CD8-positive, alpha-beta memory T cell (primary cell): ENCODE data around the gene TREML1. TPM values are rescaled to one million over a fixed set of nuclear protein-coding genes. Genes with fewer than 3 reads are reported as not detected.

ENCODE experiments used
- CTCF ChIA-PET: fragments of 350-600 bp; sonication (Branson Sonifier 250); formaldehyde crosslinking; loops from one replicate; lab custom pipeline; 2021; ENCODE audit warnings: antibody characterized with exemption; lab: Charles Lee
- POLR2A ChIA-PET: fragments of 350-600 bp; sonication (Branson Sonifier 250); formaldehyde crosslinking; loops from one replicate; lab custom pipeline; 2021; ENCODE audit warnings: antibody characterized with exemption; lab: Charles Lee
- DNase-seq, 5 donors: peaks; one replicate each; pipeline versions ENCODE4 v3.0.0 to v3.0.0-alpha.2; 2020 to 2022; ENCODE audit warnings: mixed read lengths in 1 of 5
- H3K27ac ChIP-seq: one replicate; pipeline ENCODE4 v1.7.0; 2013; ENCODE audit warnings: low read depth, mild to moderate bottlenecking, low read length, moderate library complexity
- H3K27me3 ChIP-seq: 2 replicates; pipeline ENCODE4 v1.7.0; 2013; ENCODE audit warnings: low read length, mild to moderate bottlenecking; ENCODE audit not compliant: insufficient read depth, poor library complexity, severe bottlenecking
- H3K36me3 ChIP-seq: 2 replicates; pipeline ENCODE4 v1.7.0; 2013; ENCODE audit warnings: mild to moderate bottlenecking, low read length, moderate library complexity; ENCODE audit not compliant: insufficient read depth
- H3K4me1 ChIP-seq: 2 replicates; pipeline ENCODE4 v1.7.0; 2013; ENCODE audit warnings: mild to moderate bottlenecking, low read length, moderate library complexity; ENCODE audit not compliant: insufficient read depth
- H3K4me3 ChIP-seq: 2 replicates; pipeline ENCODE4 v1.7.0; 2013; ENCODE audit warnings: mild to moderate bottlenecking, low read length
- H3K9me3 ChIP-seq: 2 replicates; pipeline ENCODE4 v1.7.0; 2013; ENCODE audit warnings: mild to moderate bottlenecking, low read length
- H3K27ac Mint-ChIP-seq, 8 donors: one replicate each; pipeline ENCODE4 v1.8.0; 2020 to 2021; ENCODE audit warnings: mixed read lengths in 8 of 8, mild to moderate bottlenecking in 6 of 8, inconsistent platforms in 3 of 8, moderate library complexity in 3 of 8
- H3K27me3 Mint-ChIP-seq, 2 donors: one replicate each; pipeline ENCODE4 v1.8.0; 2020 to 2021; ENCODE audit warnings: mixed read lengths in 2 of 2, mild to moderate bottlenecking in 1 of 2, moderate library complexity in 1 of 2
- H3K36me3 Mint-ChIP-seq, 3 donors: one replicate each; pipeline ENCODE4 v1.8.0; 2020 to 2021; ENCODE audit warnings: mixed read lengths in 3 of 3, inconsistent platforms in 1 of 3, mild to moderate bottlenecking in 1 of 3
- H3K4me1 Mint-ChIP-seq, 3 donors: one replicate each; pipeline ENCODE4 v1.8.0; 2020 to 2021; ENCODE audit warnings: mixed read lengths in 3 of 3, inconsistent platforms in 1 of 3, mild to moderate bottlenecking in 1 of 3
- H3K4me3 Mint-ChIP-seq, 7 donors: one replicate each; pipeline ENCODE4 v1.8.0; 2020 to 2021; ENCODE audit warnings: mixed read lengths in 7 of 7, mild to moderate bottlenecking in 6 of 7, moderate library complexity in 4 of 7, inconsistent platforms in 2 of 7
- H3K9me3 Mint-ChIP-seq, 5 donors: one replicate each; pipeline ENCODE4 v1.8.0; 2020 to 2022; ENCODE audit warnings: mixed read lengths in 5 of 5, mild to moderate bottlenecking in 3 of 5, moderate library complexity in 2 of 5, inconsistent platforms in 1 of 5
- polyA plus RNA-seq: library from polyadenylated mRNA; unstranded; fragments of 300-500 nt; fragmentation: Illumina TruSeq; gene quantifications from one replicate; pipeline ENCODE4 v1.2.3, GENCODE V29; 2021
- total RNA-seq, 2 experiments: library from RNA; stranded (reverse); gene quantifications; one replicate each; pipeline ENCODE4 v1.2.3, GENCODE V29; 2021

Gene TREML1
- total and polyA plus RNA-seq, 3 experiments from 2014 or later = not detected

DNA sequence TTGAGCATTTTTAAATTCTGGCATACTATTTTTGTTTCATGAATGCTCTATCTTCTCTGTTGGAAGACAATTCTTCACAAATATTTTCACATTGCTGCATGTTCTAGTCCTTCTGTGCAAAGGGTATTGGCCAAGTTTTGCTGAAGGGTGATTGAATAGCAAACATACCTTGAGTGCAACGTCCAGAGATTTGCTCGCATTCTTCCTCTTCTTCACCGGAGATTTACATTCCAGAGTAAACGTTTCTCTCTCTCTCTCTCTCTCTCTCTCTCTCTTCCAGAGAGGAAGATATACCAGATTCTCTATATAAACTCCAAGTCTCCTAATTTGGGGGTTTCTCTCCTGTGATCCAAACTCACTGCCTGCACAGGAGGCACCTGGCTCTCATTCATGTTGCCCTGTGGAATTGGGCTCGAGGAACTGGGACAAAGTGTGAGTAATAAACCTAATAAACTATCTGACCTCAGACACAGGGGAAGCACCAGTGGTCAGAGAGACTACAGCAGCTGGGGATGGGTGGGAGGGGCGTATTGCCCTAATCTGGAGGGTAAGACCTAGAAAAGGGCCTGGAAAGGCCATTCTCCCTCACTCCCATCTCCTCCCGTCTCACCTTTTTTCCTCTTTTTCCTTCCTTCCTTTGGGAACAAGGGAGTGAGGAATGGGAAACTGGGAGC, 1.1 kb upstream of the TREML1 start:
- DNase-seq = no peak
- Mint-ChIP-seq H3K9me3 (no peaks in the 10 kb centered on the region), H3K27ac (no peak overlapping the region), H3K27me3 (peaks cover 8 to 12% of the 10 kb centered on the region in 2 donors), H3K4me1 (no peaks in the 10 kb centered on the region), H3K4me3 (no peak overlapping the region), H3K36me3 (peaks cover 0 to 2% (median 0%) of the 10 kb centered on the region in 3 donors)
- ChIA-PET CTCF (no interaction called here), POLR2A (no interaction called here)
- H3K9me3 ChIP-seq = no peaks in the 10 kb centered on the region
- no peak overlapping the region for H3K27ac ChIP-seq
- no peak overlapping the region for H3K4me3 ChIP-seq
- no peaks in the 10 kb centered on the region for H3K36me3 ChIP-seq
- H3K4me1 ChIP-seq = no peaks in the 10 kb centered on the region
- no peaks in the 10 kb centered on the region for H3K27me3 ChIP-seq

DNA sequence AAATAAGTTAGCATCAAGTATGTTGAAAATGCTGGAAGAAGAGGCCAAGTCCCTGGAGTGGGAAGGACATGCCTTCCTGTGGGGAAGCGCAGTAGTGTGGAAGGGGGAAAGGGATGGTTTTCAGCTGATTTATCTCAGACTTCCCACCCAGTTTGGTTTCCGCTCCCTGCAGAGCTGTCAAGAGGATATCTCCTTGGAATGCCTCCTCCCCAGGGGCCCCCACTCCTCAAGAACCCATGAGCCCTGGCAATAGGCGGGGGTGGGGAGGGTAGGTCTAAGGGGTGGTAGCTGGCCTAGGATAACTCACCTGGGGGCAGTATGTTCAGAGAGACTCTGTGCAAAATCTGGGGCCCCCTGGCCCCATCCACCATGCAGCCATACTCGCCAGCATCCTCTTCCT, 696 bp downstream of the TREML1 start:
- Histone ChIP-seq H3K27me3 (no peaks in the 10 kb centered on the region), H3K4me1 (no peaks in the 10 kb centered on the region), H3K27ac (no peak overlapping the region), H3K4me3 (no peak overlapping the region), H3K36me3 (no peaks in the 10 kb centered on the region), H3K9me3 (no peaks in the 10 kb centered on the region)
- Mint-ChIP-seq H3K27ac (no peak overlapping the region), H3K4me1 (no peaks in the 10 kb centered on the region), H3K27me3 (peaks cover 5 to 6% of the 10 kb centered on the region in 2 donors), H3K4me3 (no peak overlapping the region), H3K9me3 (no peaks in the 10 kb centered on the region), H3K36me3 (peaks cover 0 to 7% (median 4%) of the 10 kb centered on the region in 3 donors)
- ChIA-PET POLR2A (no interaction called here), CTCF (no interaction called here)
- no peak for DNase-seq

DNA sequence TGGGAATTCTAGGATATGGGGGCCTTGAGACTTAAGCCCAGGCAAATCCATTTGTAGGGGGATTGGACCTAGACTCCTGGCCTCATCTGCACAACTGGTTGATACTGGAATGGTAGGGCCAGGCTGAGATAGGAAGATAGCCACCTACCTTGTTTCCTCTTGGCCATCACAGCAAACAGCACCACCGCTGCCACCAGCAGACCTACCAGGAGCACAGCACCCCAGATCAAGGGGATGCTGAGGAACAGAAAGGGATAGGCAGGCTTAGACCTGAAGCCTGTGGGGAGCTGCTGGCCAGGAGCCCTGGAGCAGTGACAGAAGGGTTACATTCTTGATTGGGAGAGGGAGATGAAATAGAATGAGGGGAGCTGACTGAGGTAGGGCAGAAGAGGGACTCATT, 3.5 kb downstream of the TREML1 start:
- POLR2A ChIA-PET = no interaction called here

DNA sequence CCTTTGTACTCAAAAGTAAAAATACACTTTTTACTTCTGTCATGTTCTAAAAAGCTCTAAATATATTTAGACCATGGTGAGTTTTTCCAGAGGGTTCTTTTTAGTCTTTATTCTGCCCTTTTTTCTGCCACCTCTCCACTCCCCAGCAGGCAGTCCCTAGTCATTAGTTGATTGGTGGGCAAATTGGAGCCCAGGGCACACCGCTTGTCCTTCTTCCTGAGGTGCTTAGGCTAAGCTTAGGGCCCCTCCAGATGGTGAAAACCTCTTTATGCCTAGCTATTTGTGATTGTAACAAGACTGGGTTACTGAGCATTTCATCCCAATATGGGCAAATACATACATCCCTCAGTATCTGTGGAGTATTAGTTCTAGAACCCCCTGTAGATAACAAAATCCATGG, 6.2 kb downstream of the TREML1 start:
- Histone ChIP-seq H3K4me3 (no peak overlapping the region), H3K27me3 (no peaks in the 10 kb centered on the region), H3K27ac (no peak overlapping the region), H3K36me3 (no peaks in the 10 kb centered on the region), H3K9me3 (no peaks in the 10 kb centered on the region), H3K4me1 (peaks cover 10% of the 10 kb centered on the region)
- CTCF ChIA-PET = no interaction called here
- Mint-ChIP-seq H3K27ac (peak overlapping the region in 1 of 8 donors; percentile 52), H3K4me1 (peaks cover 8 to 11% (median 10%) of the 10 kb centered on the region in 3 donors), H3K9me3 (no peaks in the 10 kb centered on the region), H3K27me3 (no peaks in the 10 kb centered on the region), H3K36me3 (peaks cover 11 to 26% (median 21%) of the 10 kb centered on the region in 3 donors), H3K4me3 (peak overlapping the region in 1 of 7 donors; percentile 1)
- POLR2A ChIA-PET = no interaction called here
- DNase-seq = no peak

More for the DNA sequence above, 3.5 kb downstream of the TREML1 start:
- Mint-ChIP-seq H3K4me1 (peaks cover 8 to 11% (median 10%) of the 10 kb centered on the region in 3 donors), H3K27me3 (peaks cover 0 to 2% of the 10 kb centered on the region in 2 donors), H3K4me3 (no peak overlapping the region), H3K9me3 (no peaks in the 10 kb centered on the region), H3K27ac (no peak overlapping the region), H3K36me3 (peaks cover 9 to 21% (median 9%) of the 10 kb centered on the region in 3 donors)
- no peak for DNase-seq
- no peak overlapping the region for H3K27ac ChIP-seq
- H3K36me3 ChIP-seq = no peaks in the 10 kb centered on the region
- H3K4me1 ChIP-seq = peaks cover 10% of the 10 kb centered on the region
- no peaks in the 10 kb centered on the region for H3K27me3 ChIP-seq
- CTCF ChIA-PET = no interaction called here
- no peak overlapping the region for H3K4me3 ChIP-seq
- no peaks in the 10 kb centered on the region for H3K9me3 ChIP-seq

DNA sequence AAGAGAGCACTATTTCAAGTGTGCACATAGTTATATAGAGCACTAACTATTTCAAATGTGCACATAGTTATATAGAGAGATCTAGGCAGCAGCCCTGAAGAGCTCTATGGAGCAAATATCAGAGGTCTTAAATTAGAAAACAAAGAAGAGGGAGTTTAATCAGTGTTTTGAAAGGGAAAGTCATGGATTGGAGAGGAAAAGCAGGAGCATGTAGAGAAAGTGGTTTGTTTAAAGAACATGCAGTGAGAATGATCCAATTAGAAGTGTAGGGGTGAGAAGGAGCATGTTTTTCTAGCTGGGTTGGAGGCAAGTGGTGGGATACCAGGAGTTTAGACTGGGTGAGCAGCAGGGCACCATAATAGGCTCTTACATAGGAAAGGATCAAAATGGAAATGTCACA, 17.2 kb downstream of the TREML1 start:
- H3K27ac Mint-ChIP-seq = no peak overlapping the region
- no peaks in the 10 kb centered on the region for H3K27me3 ChIP-seq
- ChIA-PET CTCF (no interaction called here), POLR2A (interaction anchor here (0.5 to 0.8 kb wide), 2 partner anchors 9 to 26 kb away, joined by 3 read pairs; no protein-coding TSS in a partner anchor)
- no peak overlapping the region for H3K4me3 Mint-ChIP-seq
- DNase-seq = no peak
- no peaks in the 10 kb centered on the region for H3K4me1 ChIP-seq
- no peaks in the 10 kb centered on the region for H3K27me3 Mint-ChIP-seq
- no peaks in the 10 kb centered on the region for H3K9me3 Mint-ChIP-seq
- no peak overlapping the region for H3K4me3 ChIP-seq
- H3K36me3 ChIP-seq = no peaks in the 10 kb centered on the region
- H3K36me3 Mint-ChIP-seq = peaks cover 19 to 37% (median 30%) of the 10 kb centered on the region in 3 donors
- no peaks in the 10 kb centered on the region for H3K4me1 Mint-ChIP-seq
- H3K27ac ChIP-seq = no peak overlapping the region
- H3K9me3 ChIP-seq = no peaks in the 10 kb centered on the region

DNA sequence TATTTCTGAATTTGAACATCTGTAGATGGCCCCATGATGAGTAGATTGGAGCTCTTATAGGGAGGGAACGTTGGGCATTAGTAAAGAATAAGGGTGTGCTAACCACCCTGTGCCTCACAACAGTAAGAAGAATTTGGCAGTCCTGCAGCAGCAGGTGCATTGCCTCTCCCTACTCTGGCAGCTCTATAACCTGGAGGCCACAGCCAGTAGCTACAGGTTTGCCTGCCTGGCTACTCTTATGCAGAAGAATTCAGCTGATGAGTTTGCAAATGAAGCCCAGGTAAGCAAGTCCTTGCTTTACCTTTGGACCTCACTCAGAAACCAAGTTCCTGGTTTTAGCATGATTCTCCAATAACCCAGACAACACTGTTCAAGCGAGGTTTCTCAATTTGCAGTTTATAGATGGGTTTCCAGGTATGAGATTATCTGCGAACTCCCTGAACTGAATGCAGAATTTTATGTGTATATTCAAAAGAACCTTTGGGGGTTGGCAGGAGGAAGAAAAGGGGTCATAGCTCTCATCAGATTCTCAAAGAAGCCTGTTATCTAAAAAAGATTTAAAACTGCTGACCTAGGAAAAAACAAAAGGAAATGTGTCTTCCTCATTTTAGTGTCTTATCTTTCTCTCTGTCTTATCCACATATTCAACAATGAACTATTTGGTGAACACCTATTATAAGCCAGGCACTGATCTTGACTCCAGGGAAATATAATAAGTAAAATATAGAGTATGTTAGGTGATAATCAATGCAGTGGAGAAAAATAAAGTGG, 18.9 kb downstream of the TREML1 start:
- no peaks in the 10 kb centered on the region for H3K4me1 Mint-ChIP-seq
- H3K9me3 Mint-ChIP-seq = no peaks in the 10 kb centered on the region
- Histone ChIP-seq H3K9me3 (no peaks in the 10 kb centered on the region), H3K4me3 (no peak overlapping the region), H3K4me1 (no peaks in the 10 kb centered on the region), H3K27ac (no peak overlapping the region), H3K36me3 (no peaks in the 10 kb centered on the region), H3K27me3 (no peaks in the 10 kb centered on the region)
- POLR2A ChIA-PET = no interaction called here
- CTCF ChIA-PET = no interaction called here
- no peak overlapping the region for H3K4me3 Mint-ChIP-seq
- no peaks in the 10 kb centered on the region for H3K27me3 Mint-ChIP-seq
- no peak for DNase-seq
- H3K36me3 Mint-ChIP-seq = peaks cover 25 to 39% (median 32%) of the 10 kb centered on the region in 3 donors
- no peak overlapping the region for H3K27ac Mint-ChIP-seq

DNA sequence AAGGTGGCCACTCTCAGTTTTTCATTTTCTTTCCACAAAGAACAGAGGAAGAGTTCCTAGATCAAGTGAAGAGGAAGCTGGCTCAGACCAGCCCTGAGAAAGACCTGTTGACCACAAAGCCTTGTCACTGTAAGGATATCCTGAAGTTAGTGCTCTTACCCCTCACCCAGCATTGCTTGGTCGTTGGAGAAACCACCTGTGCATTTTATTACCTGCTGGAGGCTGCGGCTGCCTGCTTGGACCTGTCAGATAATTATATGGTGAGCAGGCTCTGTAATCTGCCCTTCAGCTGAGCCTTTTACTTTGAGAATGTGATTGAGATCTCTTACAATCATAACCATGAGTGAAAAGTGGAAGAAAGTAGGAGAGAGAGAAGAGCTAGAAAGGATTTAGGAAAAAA, 21.9 kb downstream of the TREML1 start:
- H3K27ac ChIP-seq = no peak overlapping the region
- H3K4me1 ChIP-seq = no peaks in the 10 kb centered on the region
- Mint-ChIP-seq H3K36me3 (peaks cover 29 to 34% (median 31%) of the 10 kb centered on the region in 3 donors), H3K4me1 (no peaks in the 10 kb centered on the region), H3K4me3 (no peak overlapping the region), H3K27me3 (no peaks in the 10 kb centered on the region), H3K27ac (no peak overlapping the region), H3K9me3 (no peaks in the 10 kb centered on the region)
- DNase-seq = no peak
- POLR2A ChIA-PET = no interaction called here
- no peaks in the 10 kb centered on the region for H3K36me3 ChIP-seq
- H3K9me3 ChIP-seq = no peaks in the 10 kb centered on the region
- no peak overlapping the region for H3K4me3 ChIP-seq
- no peaks in the 10 kb centered on the region for H3K27me3 ChIP-seq
- CTCF ChIA-PET = no interaction called here

DNA sequence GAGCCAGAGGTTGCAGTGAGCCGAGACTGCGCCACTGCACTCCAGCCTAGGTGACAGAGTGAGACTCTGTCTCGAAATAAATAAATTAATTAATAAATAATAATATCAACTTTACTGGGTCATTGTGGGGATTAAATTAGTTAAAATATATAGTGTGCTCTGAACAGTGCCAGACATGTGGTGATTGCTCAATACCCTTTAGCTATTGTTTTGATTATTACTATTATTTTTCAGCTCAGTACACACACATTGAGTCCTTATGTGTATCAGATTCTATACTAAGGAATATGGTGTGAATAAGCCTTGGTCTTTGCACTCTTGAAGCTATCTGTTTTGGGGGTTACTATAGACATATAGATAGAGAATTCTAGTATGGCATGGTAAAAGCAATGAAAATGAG, 28.9 kb downstream of the TREML1 start:
- Mint-ChIP-seq H3K4me3 (no peak overlapping the region), H3K4me1 (no peaks in the 10 kb centered on the region), H3K9me3 (no peaks in the 10 kb centered on the region), H3K36me3 (peaks cover 13 to 46% (median 31%) of the 10 kb centered on the region in 3 donors), H3K27me3 (no peaks in the 10 kb centered on the region), H3K27ac (no peak overlapping the region)
- CTCF ChIA-PET = no interaction called here
- POLR2A ChIA-PET = no interaction called here
- no peaks in the 10 kb centered on the region for H3K9me3 ChIP-seq
- no peak overlapping the region for H3K27ac ChIP-seq
- no peaks in the 10 kb centered on the region for H3K27me3 ChIP-seq
- H3K4me1 ChIP-seq = no peaks in the 10 kb centered on the region
- H3K36me3 ChIP-seq = no peaks in the 10 kb centered on the region
- H3K4me3 ChIP-seq = no peak overlapping the region
- no peak for DNase-seq
